GM10847 (cell line): Measurements from ENCODE around the gene CKS1B.

Source experiments
- POLR2A ChIP-seq: IDR thresholded peaks from 2 replicates; pipeline ENCODE4 v1.6.1; 2011; ENCODE audit not compliant: insufficient read length; ENCODE audit errors: extremely low read depth

The CKS1B gene

DNA sequence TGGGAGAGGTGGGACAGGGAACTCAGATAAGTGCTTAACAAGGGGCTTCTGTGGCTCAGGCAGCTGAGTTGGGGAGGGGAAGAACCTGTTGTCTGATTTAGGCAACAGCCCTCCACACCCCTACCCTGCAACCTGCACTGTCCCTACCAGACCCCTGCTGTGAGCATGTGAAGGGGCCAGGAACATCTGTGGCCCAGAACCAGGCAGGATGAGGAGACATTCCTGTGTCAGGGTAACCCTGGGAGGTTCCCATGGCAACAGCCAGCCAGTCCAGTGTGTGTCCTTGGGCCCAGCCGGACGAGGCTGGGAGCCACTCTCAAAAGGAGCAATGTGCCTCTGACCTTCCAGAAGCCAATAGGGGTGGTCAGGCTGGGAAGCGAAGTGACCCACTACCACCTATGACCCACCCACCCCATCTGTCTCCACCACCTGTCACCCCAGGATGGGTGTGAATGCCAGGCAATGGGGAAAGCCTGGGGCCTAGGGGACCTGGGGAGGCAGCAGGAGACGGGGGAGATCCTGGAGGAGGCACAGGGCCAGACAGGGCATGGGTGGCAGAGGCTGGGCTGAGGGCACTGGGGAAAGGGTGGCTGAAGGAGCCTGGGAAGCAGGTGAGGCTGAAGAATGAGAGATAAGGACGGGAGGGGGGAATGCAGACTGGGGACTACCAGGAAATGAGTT lies 33.0 kb upstream of the CKS1B start:
- no peak for TF ChIP-seq POLR2A

DNA sequence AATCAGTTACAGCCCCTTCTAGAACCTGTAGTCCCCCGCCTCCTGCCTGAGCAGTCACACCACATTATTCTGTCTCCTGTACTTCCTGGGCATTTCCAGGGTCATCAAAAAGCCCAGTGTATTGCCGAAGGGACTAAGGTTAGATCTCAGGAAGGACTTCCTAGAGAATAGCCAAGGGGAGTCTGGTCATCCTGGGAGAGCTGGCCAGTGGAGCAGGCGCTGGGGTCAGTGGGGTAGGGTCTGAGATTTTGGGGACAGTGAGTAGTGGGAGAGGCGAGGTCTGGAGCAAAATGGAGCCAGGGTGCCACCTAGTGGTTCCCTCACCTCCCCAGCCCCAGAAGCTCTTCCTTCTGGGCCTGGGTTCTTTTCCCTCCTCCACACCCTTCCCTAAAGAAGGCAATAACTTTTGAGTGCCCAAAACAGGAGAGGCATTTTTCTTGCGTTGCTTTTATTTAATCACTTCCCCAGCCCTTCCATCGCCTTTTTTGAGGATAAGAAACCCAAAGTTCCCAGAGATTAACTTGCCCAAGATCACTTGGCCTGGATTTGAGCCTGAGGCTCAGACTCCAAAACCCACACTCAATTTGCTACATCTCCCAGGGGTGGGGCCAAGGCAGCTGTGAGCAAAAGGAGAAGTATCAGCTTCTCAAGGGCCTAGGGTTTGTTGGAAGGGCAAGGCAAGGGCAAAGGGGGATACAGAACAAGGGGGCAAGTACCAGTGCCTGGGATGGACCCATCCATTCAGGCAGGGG lies 30.7 kb upstream of the CKS1B start:
- TF ChIP-seq POLR2A = no peak

DNA sequence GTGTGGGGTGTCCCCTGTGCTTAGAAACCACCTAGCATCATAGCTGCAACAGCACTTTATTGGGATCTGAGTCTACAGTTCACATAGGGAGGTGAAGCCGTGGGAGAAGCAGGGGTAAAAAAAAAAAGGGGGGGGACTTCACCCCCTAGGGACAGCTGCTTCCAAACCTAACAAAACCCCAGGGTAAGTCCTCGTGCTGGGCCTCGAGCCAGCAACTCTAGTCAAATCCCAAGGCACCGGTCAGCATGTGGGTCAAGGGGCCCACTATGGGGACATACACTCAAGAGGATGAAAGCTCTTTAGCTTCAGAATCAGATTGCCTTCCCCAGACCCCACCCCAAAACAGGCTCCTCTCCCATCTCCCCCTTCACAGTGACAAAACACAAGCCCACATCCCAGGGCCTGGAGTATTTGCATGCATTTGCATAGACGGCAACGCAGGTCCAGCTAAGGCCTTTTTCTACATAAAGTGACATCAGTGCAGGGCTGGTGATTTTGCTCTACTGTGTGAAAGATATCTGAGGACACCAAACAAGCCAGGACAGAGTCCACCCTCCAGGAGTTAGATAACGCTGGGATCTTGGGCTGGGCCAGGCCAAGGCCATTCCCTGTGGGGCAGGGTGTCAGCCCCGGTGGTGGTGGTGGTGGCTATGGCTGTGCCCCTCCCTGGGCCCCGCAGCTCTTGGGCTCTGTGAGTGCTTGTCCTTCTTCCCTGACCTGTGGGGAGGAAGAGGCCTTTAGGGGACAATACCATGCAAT lies 29.9 kb upstream of the CKS1B start:
- no peak for TF ChIP-seq POLR2A

DNA sequence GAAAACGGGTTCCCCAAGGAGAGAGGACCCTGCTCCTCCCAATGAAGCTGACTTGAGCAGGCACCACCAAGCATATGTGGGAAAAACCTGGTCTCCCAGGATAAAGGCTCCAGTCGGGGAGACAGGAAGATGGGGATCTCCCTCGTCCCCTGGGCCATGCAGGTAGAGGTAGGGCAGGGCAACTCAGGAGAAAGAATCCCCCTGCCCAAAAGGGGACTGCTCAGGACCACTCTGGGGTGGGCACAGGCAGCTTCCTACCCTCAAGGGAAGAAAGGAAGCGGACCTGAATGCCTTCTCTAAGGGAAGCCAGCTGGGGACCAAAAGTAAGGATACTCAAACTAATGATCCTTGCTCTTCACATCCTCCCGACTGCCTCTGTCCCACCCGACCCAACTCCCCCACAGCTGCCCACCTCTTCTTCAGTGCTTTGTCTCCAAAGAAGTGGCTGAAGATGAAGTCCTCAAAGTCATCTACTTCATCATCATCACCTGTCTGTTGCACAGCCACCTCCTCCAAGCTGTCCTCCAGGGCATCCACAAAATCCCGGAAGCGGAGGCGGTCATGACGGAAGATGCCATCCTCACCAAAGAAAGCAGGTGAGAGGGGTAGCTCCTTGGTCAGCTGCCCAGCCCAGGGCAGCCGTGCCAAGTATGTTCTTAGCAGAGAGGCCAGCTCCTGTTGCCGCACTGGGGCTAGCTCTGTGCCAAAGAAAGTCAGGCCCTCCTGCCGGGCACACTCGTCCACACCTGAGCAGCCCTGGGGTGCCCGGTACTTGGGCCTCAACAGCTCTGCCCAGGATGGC lies 29.1 kb upstream of the CKS1B start:
- TF ChIP-seq POLR2A = no peak

DNA sequence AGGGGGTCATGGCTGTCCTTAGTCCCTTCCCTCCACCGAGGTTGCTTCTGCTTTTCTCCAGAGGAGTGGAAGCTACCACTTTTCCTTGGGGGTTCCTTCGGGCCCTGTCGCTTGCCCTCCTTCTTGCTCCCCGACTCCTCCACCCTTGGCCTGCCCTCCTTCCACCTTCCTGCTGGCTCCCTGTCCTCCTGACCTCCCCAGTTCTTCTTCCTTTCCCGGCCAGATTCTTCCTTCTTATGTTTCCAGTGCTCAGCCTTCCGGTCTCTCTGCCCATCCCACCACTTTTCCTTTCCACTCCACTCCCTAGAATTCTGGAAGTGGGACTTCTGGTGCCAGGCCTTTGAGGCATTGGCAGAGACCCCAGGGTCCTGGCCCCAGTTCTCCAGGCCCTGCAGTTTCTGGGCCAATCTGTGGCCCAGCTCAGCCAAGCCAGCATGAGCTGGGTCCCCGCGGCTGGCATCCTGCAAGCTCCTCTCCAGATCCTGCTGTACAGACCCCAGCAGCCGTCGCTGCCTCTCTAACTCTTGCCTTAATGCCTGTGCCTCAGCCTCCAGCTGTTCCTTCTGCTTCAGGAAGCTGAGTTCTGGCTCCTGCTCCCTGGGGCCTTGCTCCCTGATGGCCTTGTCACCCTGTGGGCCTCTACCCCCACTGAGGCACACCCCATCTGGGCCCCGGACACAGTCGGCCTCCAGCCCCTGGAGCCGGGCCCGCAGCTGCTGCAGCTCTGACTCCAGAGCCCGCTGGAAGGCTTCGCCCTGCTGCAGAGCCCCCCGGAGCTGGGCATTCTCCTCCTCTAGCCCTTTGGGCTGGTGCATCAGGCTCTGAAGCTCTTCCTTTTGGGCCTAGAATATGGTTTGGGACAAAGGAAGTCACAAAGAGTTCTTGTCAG lies 28.3 kb upstream of the CKS1B start:
- TF ChIP-seq POLR2A = no peak

DNA sequence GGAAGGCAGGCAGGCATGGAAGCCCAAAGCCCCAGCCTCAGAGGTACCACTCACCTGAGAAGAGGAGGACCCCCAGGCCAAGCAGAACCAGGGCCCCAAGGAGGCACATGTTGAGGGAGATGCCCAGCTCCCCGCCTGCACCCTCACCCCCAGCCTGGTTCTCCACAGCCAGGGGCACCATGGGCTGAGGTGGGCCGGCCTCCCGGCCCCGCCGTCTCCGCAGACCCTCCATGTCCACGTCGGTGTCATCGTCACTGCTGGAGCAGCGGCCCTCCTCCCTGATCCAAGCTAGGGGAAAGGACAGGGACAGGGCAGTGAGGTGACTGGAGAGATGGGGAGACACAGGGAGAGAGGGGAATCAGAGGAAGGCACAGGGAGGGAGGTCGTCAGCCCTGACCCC lies 26.4 kb upstream of the CKS1B start:
- no peak for TF ChIP-seq POLR2A

DNA sequence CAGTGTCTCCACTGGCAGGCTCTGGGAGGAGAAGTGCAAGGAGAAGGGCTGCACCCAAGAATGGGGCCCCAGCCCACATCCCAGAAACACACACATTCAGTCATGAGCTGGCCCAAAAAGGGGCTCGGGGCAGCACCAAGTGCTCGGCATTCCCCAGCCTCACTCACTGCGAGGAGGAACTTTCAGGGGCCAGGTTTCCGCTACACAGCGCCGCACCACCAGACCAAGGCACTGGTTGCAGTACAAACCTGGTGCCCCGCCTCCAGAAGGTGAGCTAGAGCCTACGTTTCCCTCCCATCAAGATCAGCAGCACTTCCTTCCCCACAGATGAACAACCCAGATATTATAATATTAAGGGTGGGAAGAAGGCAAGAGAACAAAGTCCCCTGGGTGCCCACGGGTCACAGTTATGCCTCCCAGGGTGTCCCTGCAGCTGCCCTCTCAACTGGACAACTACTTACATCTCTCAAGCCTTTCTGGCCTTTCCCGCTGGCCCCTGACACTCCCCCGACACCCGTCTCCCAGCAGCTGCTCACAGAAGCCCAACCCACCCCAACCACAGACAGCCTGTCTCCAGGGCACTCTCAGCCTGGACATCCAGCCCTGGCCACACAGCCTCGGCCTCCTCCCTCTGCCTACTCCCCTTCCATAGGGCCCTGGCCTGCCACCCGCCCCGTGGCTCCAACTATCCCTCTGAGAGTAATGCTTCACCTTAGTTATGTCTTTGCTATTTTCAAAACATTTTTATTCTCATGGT lies 22.4 kb upstream of the CKS1B start:
- TF ChIP-seq POLR2A = no peak

DNA sequence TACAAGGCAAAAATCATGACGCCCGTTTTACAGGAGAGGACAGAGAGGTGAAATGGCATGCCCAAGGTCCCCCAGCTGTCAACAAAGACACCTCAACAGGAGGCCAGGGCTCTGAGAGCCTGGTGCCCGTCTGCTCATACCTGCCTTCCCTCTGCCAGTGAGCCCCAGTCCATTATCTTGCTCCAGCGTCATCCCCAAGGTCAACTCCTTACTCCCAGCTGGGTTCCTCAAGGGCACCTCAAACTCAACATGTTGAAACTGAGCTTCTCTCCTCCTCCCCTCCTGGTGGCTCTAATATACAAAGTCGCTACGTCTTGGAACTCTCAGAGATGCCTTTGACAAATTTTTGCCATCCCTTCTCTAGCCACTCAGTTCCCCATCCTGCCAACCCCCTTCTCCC lies 21.8 kb upstream of the CKS1B start:
- TF ChIP-seq POLR2A = no peak

DNA sequence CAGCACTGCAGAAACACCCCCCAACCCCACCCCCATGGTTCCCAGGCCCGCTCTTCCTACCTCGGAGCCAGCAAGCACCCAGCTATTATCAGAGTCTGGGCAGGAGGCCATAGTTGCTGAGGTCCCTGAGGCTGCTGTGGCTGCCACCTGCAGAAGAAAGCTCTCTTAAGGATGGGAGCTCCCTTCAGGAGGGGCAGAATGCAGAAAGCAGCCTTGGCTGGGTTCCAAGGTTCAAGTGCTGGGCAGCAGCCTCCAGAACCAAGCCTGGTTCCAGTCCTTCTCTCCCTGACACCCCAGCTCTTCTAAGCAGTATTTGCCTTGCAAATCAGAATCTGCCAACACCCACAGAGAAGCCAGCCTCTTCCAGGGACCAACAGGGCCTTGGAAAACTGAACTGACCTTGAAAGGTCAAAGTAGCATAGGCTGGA lies 20.9 kb upstream of the CKS1B start:
- no peak for TF ChIP-seq POLR2A

DNA sequence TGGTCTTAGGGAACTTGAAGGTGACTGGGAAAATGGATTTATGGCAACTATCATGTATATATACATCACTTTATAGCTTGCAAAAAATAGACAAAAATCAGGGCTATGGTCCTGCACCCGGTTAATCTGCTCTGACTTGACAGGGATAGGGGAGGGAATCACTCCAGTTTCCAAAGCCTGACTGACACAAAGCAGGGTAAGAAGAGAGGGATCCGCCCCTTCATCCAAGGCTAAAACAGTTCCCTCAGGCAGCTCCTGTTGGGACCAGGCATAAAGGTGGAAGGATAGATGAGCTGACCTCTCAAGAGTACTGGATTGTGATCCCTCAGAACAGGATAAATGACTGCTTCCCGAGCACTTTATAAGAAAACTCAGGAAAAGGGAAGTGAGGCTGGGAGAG lies 19.9 kb upstream of the CKS1B start:
- no peak for TF ChIP-seq POLR2A

DNA sequence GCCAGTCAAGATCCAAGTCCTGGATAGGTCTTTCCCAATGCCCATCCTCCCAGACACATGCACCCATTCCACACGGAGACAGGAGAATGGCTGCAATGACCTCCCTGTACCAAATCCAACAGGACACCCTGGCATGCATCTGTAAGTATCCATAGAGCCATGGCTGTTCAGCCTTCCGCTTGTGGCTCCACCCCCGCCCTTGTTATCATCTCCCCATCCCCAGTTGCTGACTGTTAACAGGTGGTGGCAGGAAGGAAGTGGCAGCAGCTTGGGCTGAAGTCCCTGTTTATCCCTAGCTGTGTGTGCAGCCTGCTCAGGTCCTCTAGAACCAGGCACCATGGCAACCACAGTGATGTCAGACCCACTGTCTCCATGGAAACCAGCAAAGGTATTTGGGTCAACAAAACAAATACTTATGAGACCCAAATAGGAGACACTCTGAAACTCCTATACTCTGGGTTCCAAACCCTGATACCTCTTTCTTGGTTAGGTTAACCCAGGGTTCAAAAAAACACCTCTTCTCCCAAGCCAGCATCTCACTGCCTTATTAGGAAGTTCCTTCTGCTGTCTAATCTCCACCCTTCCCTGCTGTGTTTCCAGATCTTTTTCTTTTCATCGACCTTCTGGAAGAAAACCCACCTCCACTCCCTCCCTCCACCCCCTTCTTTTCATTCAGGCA lies 19.3 kb upstream of the CKS1B start:
- TF ChIP-seq POLR2A = peak; percentile 14

DNA sequence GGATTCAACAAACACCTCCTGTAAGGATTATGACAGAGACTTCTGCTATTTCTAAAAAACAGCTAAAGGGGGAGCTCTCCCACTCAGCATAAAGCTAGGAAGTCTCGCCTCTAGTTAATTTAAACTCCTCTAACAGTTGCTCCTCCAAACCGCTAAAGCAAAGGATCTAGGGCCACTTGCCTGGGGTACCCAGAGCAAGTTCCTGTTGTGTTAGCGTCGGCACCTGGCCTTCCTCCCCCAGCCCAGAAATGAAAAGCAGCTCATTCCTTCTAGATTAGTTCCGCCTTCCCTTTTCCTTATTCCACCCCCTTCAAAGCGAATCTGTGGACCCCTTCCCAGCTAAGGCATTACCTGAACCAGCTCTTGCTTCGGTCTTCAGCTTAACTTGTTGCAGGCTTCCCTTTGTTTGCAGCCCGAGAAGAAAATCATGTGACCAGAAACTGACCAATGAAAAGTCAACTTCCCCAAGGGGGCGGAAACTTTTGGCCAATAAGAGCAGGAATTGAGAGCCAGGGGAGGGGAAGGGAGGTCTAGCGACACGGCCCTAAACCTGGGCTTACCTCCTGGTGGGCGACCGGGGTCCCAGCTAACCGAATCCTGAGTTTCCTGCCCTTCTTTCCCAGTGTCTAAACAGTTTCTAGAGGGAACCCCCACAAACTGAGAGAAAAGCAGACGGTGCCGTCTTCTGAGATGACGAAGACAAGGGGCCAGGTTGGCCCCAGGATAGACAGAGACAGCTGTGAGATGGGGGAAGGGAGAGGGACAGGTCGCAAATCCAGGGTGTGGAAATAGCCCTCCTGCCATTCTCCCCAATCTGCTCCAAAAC lies 18.6 kb upstream of the CKS1B start, which contains the start of gene PBXIP1:
TSS of gene PBXIP1 (minus strand) at position 382 of the 826 bp plus-strand sequence. CDS start 2,378 bp downstream, outside the sequence.
- TF ChIP-seq POLR2A = peak; percentile 9
